WTC11 (cell line): ENCODE results near the gene MED15.

ENCODE experiments used
- CTCF ChIP-seq: fragments of 200-600 bp; IDR thresholded peaks from 2 replicates; pipeline ENCODE4 v1.8.0; 2022; ENCODE audit warnings: antibody characterized with exemption
- FOXJ3 ChIP-seq: sonication (generic); formaldehyde crosslinking; IDR thresholded peaks from 2 replicates; pipeline ENCODE4 v1.9.0; 2021; ENCODE audit warnings: missing genetic modification reagents, mild to moderate bottlenecking, borderline replicate concordance
- GABPB1 ChIP-seq: sonication (generic); formaldehyde crosslinking; IDR thresholded peaks from 2 replicates; pipeline ENCODE4 v1.8.1; 2023; ENCODE audit warnings: mild to moderate bottlenecking, missing genetic modification reagents
- NFYB ChIP-seq: sonication (generic); formaldehyde crosslinking; conservative IDR thresholded peaks from 2 replicates; pipeline ENCODE4 v1.8.0; 2022; ENCODE audit warnings: low read depth, missing genetic modification reagents
- SMAD3 ChIP-seq: sonication (generic); formaldehyde crosslinking; IDR thresholded peaks from 2 replicates; pipeline ENCODE4 v1.8.0; 2022; ENCODE audit warnings: missing genetic modification reagents, mild to moderate bottlenecking, borderline replicate concordance
- ZNF512 ChIP-seq: sonication (generic); formaldehyde crosslinking; IDR thresholded peaks from 2 replicates; pipeline ENCODE4 v1.8.1; 2022; ENCODE audit warnings: missing genetic modification reagents, borderline replicate concordance

- TF ChIP-seq GABPB1 (peak; percentile 87), CTCF (no peak), FOXJ3 (CRISPR knock-in tag) (no peak), ZNF512 (CRISPR knock-in tag) (no peak), SMAD3 (CRISPR knock-in tag) (0 out of 2 replicates have a peak, but pooled peaks have one; percentile 23), NFYB (CRISPR knock-in tag) (no peak)
Observed at GRCh38 chr22:20507253-20508066, at the start of gene MED15.
